RWPE1 (cell line): ENCODE results near the gene ZNF622.

Experiments
- CTCF ChIA-PET: fragments of 350-600 bp; sonication (Branson Sonifier 250); formaldehyde crosslinking; extraction: SDS; loops from one replicate; lab custom pipeline; 2021; lab: Yijun Ruan, JAX
- POLR2A ChIA-PET: fragments of 400-600 bp; formaldehyde crosslinking; extraction: SDS; loops from one replicate; lab custom pipeline; 2020; ENCODE audit warnings: antibody characterized with exemption; ENCODE audit not compliant: low non-redundant PET; lab: Yijun Ruan, JAX
- DNase-seq: peaks from one replicate; pipeline ENCODE4 v3.0.0; 2012; ENCODE audit warnings: low spot score
- H3K27ac ChIP-seq: fragments of 450-650 bp; 2 replicates; pipeline ENCODE4 v1.5.1; 2017
- TF ChIP-seq, protein P1 (sequence below): fragments of 450-650 bp; conservative IDR thresholded peaks from 2 replicates; pipeline ENCODE4 v1.5.1; 2017; ENCODE audit warnings: low read depth, mild to moderate bottlenecking

The ZNF622 gene, protein sequence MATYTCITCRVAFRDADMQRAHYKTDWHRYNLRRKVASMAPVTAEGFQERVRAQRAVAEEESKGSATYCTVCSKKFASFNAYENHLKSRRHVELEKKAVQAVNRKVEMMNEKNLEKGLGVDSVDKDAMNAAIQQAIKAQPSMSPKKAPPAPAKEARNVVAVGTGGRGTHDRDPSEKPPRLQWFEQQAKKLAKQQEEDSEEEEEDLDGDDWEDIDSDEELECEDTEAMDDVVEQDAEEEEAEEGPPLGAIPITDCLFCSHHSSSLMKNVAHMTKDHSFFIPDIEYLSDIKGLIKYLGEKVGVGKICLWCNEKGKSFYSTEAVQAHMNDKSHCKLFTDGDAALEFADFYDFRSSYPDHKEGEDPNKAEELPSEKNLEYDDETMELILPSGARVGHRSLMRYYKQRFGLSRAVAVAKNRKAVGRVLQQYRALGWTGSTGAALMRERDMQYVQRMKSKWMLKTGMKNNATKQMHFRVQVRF

DNA sequence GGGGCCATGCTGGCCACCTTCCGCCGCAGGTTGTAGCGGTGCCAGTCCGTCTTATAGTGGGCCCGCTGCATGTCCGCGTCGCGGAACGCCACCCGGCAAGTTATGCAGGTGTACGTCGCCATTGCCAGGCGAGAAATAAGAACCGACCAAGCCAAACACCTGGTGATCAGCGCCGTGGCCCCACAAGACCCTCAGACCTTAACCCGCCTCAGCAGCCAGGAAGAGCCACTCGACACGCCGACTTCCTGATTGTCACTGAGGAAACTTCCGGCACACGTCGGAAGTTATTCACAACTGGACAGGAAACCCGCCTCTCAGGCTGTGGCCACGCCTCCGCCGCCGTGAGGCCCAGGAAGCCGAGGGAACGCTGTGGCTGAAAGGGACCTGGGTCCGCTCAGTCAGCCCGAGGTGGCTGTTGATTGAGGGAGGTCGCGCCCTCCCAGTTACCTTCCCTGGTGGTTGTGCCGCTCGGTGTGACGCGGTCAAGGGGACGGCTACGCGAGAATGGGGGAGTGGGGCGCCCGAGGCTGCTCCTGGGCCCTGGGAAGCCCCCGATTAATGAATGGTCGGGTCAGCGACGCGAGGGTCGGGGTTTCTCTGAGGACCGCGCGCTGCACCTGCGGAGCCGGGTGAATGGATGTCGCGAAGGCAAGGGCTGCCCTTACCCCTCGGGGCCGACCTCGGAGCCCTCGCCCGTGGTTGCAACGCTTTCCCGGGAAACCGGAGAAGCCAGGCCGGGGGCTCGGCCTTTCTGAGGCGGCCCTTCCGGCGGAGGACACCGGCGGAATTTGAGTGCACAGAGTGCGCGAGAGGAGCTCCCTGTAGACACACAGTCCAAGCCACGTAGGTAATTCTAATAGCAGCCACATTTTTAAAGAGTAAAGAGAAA lies at the start of gene ZNF622:
TSS of gene ZNF622 (minus strand) at position 257 of the 889 bp plus-strand sequence. CDS start at position 122, 135 bp downstream.
- POLR2A ChIA-PET: no interaction called here
- peak; percentile 80 for DNase-seq
- peak within 1 kb of the TSS; percentile 75 for H3K27ac ChIP-seq
- CTCF ChIA-PET: no interaction called here
- TF ChIP-seq, protein P1, sequence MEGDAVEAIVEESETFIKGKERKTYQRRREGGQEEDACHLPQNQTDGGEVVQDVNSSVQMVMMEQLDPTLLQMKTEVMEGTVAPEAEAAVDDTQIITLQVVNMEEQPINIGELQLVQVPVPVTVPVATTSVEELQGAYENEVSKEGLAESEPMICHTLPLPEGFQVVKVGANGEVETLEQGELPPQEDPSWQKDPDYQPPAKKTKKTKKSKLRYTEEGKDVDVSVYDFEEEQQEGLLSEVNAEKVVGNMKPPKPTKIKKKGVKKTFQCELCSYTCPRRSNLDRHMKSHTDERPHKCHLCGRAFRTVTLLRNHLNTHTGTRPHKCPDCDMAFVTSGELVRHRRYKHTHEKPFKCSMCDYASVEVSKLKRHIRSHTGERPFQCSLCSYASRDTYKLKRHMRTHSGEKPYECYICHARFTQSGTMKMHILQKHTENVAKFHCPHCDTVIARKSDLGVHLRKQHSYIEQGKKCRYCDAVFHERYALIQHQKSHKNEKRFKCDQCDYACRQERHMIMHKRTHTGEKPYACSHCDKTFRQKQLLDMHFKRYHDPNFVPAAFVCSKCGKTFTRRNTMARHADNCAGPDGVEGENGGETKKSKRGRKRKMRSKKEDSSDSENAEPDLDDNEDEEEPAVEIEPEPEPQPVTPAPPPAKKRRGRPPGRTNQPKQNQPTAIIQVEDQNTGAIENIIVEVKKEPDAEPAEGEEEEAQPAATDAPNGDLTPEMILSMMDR: no peak

- peak overlapping the region; percentile 85 for H3K27ac ChIP-seq
- DNase-seq: no peak
- TF ChIP-seq, protein P1: no peak
- CTCF ChIA-PET: no interaction called here
- POLR2A ChIA-PET: interaction anchor here (0.6 kb wide), 1 partner anchor 20 kb away, joined by 3 read pairs; no protein-coding TSS in a partner anchor
Observed at GRCh38 chr5:16510098-16510497, 44.5 kb upstream of the ZNF622 start.

- POLR2A ChIA-PET: no interaction called here
- CTCF ChIA-PET: no interaction called here
- peak overlapping the region; percentile 85 for H3K27ac ChIP-seq
- DNase-seq: peak; percentile 88
- TF ChIP-seq, protein P1: no peak
Observed at GRCh38 chr5:16508730-16509531, 43.3 kb upstream of the ZNF622 start.

- no peak for DNase-seq
- CTCF ChIA-PET: no interaction called here
- POLR2A ChIA-PET: no interaction called here
- H3K27ac ChIP-seq: no peak overlapping the region
- TF ChIP-seq, protein P1: no peak
Observed at GRCh38 chr5:16507716-16508115, 42.1 kb upstream of the ZNF622 start.

DNA sequence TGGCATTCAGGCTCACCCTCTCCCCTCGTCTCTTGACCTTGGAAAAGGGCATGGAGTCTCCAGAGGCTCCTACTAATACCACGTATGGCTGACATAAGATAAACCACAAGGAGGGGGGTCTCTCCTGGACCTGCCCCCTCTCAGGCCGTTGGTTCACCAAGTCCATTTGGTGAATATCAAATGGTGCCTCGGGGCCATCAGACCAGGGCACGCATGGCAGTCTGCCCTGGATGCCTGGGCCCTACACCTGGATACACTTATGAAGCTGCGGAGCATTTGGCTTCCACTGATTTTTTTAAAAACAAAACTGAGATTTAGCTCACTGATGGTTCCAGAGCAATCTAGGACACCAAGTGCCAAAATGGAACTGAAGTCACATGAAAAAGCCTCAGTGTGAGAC lies 40.3 kb upstream of the ZNF622 start:
- TF ChIP-seq, protein P1: no peak
- POLR2A ChIA-PET: no interaction called here
- CTCF ChIA-PET: no interaction called here
- no peak for DNase-seq
- H3K27ac ChIP-seq: no peak overlapping the region
